Activated T-cell treated with anti-CD3 and anti-CD28 coated beads, Interleukin-2, amount 50 U/mL, for 1 hour (primary cell): ENCODE measurements around the gene STARD8.

ENCODE experiments used
- DNase-seq: peaks from one replicate; pipeline ENCODE4 v3.0.0-alpha.2; 2020

The STARD8 gene

DNA sequence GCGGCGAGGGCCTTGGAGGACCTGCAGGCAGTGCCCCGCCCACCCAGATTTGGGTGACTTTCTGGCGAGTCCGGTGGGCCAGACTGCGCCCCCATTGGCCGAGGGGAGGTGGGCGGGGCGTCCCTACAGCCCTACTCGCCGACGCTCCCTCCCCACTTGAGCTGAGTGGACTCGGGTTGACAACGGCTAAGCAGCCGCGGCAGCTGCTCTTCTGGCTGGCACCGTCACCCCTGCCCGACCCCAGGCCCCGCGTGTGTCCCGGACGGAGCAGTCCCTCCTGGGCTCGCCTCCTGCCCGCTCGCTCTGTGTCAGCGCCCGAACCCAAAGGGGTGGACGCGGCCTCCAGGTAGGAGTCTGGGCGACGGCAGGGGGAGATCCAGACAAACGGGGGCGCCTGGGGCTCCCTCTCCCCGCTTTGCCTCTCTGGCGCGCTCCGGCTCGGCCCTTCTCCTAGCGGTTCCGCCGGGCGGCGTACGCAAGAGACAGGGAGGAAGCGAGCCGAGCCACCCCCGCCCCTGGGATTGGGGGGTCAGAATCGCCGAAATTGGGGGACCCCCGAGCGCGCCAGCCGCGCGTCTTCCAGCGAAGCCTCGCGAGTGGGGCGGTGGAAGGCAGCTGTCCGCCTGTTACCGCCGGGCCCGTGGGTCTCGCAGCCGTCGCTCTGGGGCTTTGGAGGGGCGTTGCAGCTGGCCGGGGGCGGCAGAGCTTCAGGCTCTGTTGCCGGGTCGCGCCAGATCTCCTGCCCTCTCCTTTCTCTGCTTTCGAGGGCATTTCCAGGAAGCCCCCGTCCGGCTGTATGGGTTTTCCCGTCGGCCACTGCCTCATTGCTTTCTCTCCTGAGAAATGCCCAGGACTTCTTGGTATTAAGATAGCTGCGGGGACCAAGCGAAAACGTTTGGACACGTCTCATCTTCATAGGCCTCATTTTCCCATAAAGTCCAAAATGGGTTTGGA, 46.3 kb downstream of the STARD8 start:
- no peak for DNase-seq

GRCh38 chrX:68694435-68695205, 47.2 kb downstream of the STARD8 start:
- DNase-seq = no peak

GRCh38 chrX:68695206-68695845, 47.9 kb downstream of the STARD8 start:
- no peak for DNase-seq

- no peak for DNase-seq
These were observed 49.0 kb downstream of the STARD8 start for GRCh38 chrX:68696267-68696990.

- DNase-seq = no peak
These were observed 49.6 kb downstream of the STARD8 start for GRCh38 chrX:68697036-68697435.

DNA sequence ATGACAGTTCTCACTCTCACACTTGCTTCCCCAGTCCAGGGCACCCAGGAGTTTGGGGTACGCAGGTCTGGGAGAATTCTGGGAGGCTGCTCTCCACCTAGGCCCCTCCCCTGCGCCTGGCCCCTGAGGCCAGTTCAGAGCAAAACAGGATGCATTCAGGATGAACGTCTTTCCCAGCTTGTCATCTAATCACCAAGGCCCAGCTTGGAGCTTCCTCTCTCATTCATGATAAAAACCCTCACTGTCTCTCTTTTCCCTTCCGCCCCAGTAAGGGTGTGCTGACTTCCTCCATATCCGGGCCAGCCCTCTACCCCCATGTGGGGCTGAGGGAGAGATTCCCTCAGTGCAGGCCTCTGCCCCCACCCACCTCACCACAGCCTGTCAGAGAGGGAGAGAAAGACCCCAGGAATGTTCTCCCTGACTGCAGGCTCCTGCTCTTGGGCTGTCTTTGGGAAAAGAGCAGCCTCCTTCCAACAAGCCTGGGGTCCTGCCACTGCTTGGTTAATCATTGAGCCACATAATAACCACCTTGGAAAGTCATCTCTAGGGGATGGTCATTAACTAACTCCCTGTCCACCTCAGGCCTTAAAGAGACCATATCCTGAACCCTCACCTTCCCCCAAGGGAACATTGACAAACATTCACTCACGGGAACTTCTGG, 50.1 kb downstream of the STARD8 start:
- no peak for DNase-seq

DNA sequence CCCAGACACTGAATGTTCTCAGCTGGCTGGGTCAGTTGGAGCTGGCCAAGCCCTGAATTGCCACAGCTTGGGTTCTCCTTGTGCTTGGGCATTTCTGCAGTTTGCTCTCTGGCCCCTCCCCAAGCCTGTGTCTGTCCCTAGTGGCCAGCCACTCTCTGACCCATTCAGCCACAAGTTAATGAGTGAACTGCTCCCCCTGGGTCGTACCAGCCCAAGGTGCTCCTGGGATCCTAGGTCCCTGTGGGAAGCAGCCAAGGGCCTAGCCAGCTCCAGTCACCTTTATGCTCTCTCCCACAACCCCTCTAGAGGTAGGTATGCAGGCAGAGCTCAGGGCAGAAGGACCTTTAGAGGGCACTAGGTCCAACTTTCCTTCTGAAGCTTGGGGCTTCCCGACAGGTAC, 51.5 kb downstream of the STARD8 start:
- DNase-seq = no peak

GRCh38 chrX:68699960-68700746, 52.7 kb downstream of the STARD8 start:
- no peak for DNase-seq

DNA sequence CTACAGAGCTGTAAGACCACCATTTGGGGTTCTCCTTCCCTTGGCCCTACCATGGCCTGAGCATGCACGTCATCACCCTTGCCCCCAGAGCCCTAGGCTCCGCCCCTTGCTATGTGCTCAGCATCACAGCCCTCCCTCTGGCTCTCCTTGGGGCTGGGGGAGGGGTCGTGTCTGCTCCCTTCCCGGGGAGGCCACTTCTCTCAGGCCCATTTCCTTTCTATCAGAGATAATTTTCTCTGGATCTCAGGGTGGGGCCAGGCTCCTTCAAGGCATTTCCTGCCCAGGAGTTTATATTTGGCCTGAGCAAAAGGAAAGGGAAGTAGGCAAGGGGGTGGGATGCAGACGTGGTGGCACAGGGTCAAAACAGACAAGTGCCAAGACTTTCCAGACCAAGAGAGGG, 55.9 kb downstream of the STARD8 start:
- no peak for DNase-seq

GRCh38 chrX:68703846-68704245, 56.4 kb downstream of the STARD8 start:
- no peak for DNase-seq

GRCh38 chrX:68705986-68706385, 58.5 kb downstream of the STARD8 start:
- DNase-seq = no peak

- no peak for DNase-seq
These were observed 61.2 kb downstream of the STARD8 start for GRCh38 chrX:68708503-68709290.

- DNase-seq = no peak
These were observed 63.6 kb downstream of the STARD8 start for GRCh38 chrX:68710870-68711576.

DNA sequence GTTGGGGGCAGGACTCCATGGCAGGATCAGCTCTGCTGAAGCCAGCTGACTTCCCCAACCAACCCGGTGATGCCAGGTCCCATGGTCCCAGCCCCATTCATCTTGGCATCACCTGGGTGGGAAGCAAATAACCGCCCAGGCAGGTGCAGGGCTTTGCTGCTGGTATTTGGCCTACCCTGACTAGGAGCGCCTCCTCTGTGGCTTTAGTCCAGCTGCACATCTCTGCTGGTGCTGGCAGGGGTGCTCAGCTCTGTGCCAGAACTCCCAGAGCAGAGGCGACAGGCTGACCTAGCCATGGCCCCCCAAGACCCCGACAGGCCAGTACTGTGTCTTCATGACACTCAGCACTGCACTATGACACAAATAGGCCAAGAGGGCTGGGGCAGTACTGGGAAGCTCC, 64.4 kb downstream of the STARD8 start:
- DNase-seq = no peak

- DNase-seq = no peak
These were observed 67.4 kb downstream of the STARD8 start for GRCh38 chrX:68714856-68715255.

GRCh38 chrX:68717196-68717595, 69.7 kb downstream of the STARD8 start:
- DNase-seq = no peak

- peak; percentile 8 for DNase-seq
These were observed 70.4 kb downstream of the STARD8 start for GRCh38 chrX:68717663-68718442.

DNA sequence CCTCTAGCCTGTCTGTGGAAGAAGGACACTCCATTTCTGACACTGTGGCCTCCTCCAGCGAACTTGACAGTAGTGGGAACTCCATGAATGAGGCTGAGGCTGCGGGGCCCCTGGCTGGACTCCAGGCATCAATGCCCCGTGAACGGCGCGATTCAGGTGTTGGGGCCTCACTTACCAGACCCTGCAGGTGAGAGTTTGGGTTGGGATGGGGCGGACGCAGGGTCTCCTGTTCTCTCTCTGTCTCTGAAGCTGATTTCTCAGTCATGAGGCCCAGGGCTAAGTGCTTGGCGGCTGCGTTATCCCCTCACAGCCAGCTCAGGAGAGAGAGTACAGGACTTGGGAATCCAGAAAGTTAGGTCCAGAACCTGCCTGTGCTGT, 71.0 kb downstream of the STARD8 start:
- DNase-seq = no peak
